RKO (cell line): ENCODE results near the gene PBX3.

ENCODE experiments used
- DNase-seq: peaks from one replicate; pipeline ENCODE4 v3.0.0-alpha.2; 2016; ENCODE audit warnings: low spot score

Gene PBX3

GRCh38 chr9:125906893-125907292, 159.7 kb downstream of the PBX3 start:
- no peak for DNase-seq

GRCh38 chr9:125908136-125908535, 161.0 kb downstream of the PBX3 start:
- DNase-seq = no peak

GRCh38 chr9:125908966-125909365, 161.8 kb downstream of the PBX3 start:
- no peak for DNase-seq

GRCh38 chr9:125909459-125909858, 162.3 kb downstream of the PBX3 start:
- no peak for DNase-seq

- no peak for DNase-seq
Measured at GRCh38 chr9:125910286-125910685, 163.1 kb downstream of the PBX3 start.

GRCh38 chr9:125911861-125912644, 164.9 kb downstream of the PBX3 start:
- DNase-seq = no peak

- DNase-seq = no peak
Measured at GRCh38 chr9:125912667-125913066, 165.5 kb downstream of the PBX3 start.

GRCh38 chr9:125913551-125913950, 166.4 kb downstream of the PBX3 start:
- DNase-seq = no peak

GRCh38 chr9:125914411-125914810, 167.2 kb downstream of the PBX3 start:
- DNase-seq = no peak

- no peak for DNase-seq
Measured at GRCh38 chr9:125915606-125916005, 168.4 kb downstream of the PBX3 start.

GRCh38 chr9:125919565-125919964, 172.4 kb downstream of the PBX3 start:
- DNase-seq = no peak

GRCh38 chr9:125920402-125920801, 173.2 kb downstream of the PBX3 start:
- no peak for DNase-seq

GRCh38 chr9:125922854-125923253, 175.7 kb downstream of the PBX3 start:
- no peak for DNase-seq

GRCh38 chr9:125924351-125924750, 177.2 kb downstream of the PBX3 start:
- DNase-seq = no peak

GRCh38 chr9:125926936-125927335, 179.8 kb downstream of the PBX3 start:
- no peak for DNase-seq

- no peak for DNase-seq
Measured at GRCh38 chr9:125929846-125930245, 182.7 kb downstream of the PBX3 start.

- no peak for DNase-seq
Measured at GRCh38 chr9:125931211-125931610, 184.0 kb downstream of the PBX3 start.

- DNase-seq = peak; percentile 85
Measured at GRCh38 chr9:125932012-125932411, 184.8 kb downstream of the PBX3 start.

GRCh38 chr9:125932746-125933455, 185.7 kb downstream of the PBX3 start:
- DNase-seq = no peak

- DNase-seq = no peak
Measured at GRCh38 chr9:125942125-125942524, 195.0 kb downstream of the PBX3 start.

- DNase-seq = no peak
Measured at GRCh38 chr9:125943831-125944230, 196.7 kb downstream of the PBX3 start.

GRCh38 chr9:125946397-125946796, 199.2 kb downstream of the PBX3 start:
- no peak for DNase-seq

GRCh38 chr9:125948887-125949596, 201.9 kb downstream of the PBX3 start:
- no peak for DNase-seq
